Naive thymus-derived CD8-positive, alpha-beta T cell (primary cell): ENCODE measurements around the gene SUSD1. TPM values are rescaled to one million over a fixed set of nuclear protein-coding genes. Genes with fewer than 3 reads are reported as not detected.
"Not testable (repeated sequence)": the region's sequence is repeated elsewhere in the genome, so short reads cannot be mapped to it uniquely, and the experiment has no call there.

Experiments
- ATAC-seq, 2 donors: fragments of 150-1000 bp; cut with Tn5 transposase in 1 of 2; sonication (Bioruptor Pico), chemical (Tn5 transposase) in 1 of 2; 1 replicate in 1 of 2; 2 replicates in 1 of 2; pipeline ENCODE4 v1.10.0; 2021; ENCODE audit warnings: mild to moderate bottlenecking in 2 of 2, moderate library complexity in 2 of 2
- POLR2A ChIA-PET: fragments of 350-600 bp; sonication (Branson Sonifier 250); formaldehyde crosslinking; loops from one replicate; lab custom pipeline; 2021; ENCODE audit warnings: antibody characterized with exemption; lab: Charles Lee
- DNase-seq, 10 donors: peaks; one replicate each; pipeline versions ENCODE4 v3.0.0 to v3.0.0-alpha.2; 2020 to 2022
- H3K27ac Mint-ChIP-seq, 10 donors: one replicate each; pipeline ENCODE4 v1.8.0; 2020 to 2022; ENCODE audit warnings: mild to moderate bottlenecking in 10 of 10, mixed read lengths in 10 of 10, moderate library complexity in 4 of 10, inconsistent platforms in 1 of 10
- H3K27me3 Mint-ChIP-seq, 5 donors: one replicate each; pipeline ENCODE4 v1.8.0; 2021 to 2022; ENCODE audit warnings: mixed read lengths in 5 of 5
- H3K36me3 Mint-ChIP-seq, 3 donors: one replicate each; pipeline ENCODE4 v1.8.0; 2020 to 2022; ENCODE audit warnings: mixed read lengths in 3 of 3, mild to moderate bottlenecking in 2 of 3, inconsistent platforms in 1 of 3
- H3K4me1 Mint-ChIP-seq, 4 donors: one replicate each; pipeline ENCODE4 v1.8.0; 2021 to 2022; ENCODE audit warnings: mixed read lengths in 4 of 4
- H3K4me3 Mint-ChIP-seq, 10 donors: one replicate each; pipeline ENCODE4 v1.8.0; 2020 to 2022; ENCODE audit warnings: mild to moderate bottlenecking in 10 of 10, mixed read lengths in 10 of 10, moderate library complexity in 6 of 10, inconsistent platforms in 1 of 10
- H3K9me3 Mint-ChIP-seq, 9 donors: one replicate each; pipeline ENCODE4 v1.8.0; 2020 to 2022; ENCODE audit warnings: mixed read lengths in 9 of 9, mild to moderate bottlenecking in 3 of 9, inconsistent platforms in 1 of 9, moderate library complexity in 1 of 9
- polyA plus RNA-seq, 3 donors: library from polyadenylated mRNA; unstranded; fragments of 300-500 nt; fragmentation: Illumina TruSeq; gene quantifications; one replicate each; pipeline ENCODE4 v1.2.3, GENCODE V29; 2021
- total RNA-seq, 8 experiments: library from RNA in 2 of 8; stranded (reverse) in 2 of 8; gene quantifications; one replicate each; pipeline ENCODE4 v1.2.3 and lab custom pipeline; 2021 to 2026

SUSD1 gene
- total and polyA plus RNA-seq, 5 experiments from 2014 or later, result 2.5 to 12.4 (median 4.1) TPM

GRCh38 chr9:112086627-112087026, 88.5 kb downstream of the SUSD1 start:
- Mint-ChIP-seq H3K4me1 (no peaks in the 10 kb centered on the region), H3K4me3 (no peak overlapping the region), H3K9me3 (no peaks in the 10 kb centered on the region), H3K27me3 (no peaks in the 10 kb centered on the region), H3K27ac (peak overlapping the region in 1 of 10 donors; percentile 1), H3K36me3 (peaks cover 5 to 18% (median 6%) of the 10 kb centered on the region in 3 donors)
- no peak for DNase-seq
- no peak for ATAC-seq
- POLR2A ChIA-PET, result interaction anchor here (1.1 kb wide), 1 partner anchor 274 kb away, joined by 3 read pairs; no protein-coding TSS in a partner anchor

- no peak overlapping the region for H3K27ac Mint-ChIP-seq
- H3K4me1 Mint-ChIP-seq, result peaks cover 0 to 2% (median 0%) of the 10 kb centered on the region in 4 donors
- POLR2A ChIA-PET, result no interaction called here
- ATAC-seq (no peak), DNase-seq (no peak)
- H3K9me3 Mint-ChIP-seq, result no peaks in the 10 kb centered on the region
- no peak overlapping the region for H3K4me3 Mint-ChIP-seq
- no peaks in the 10 kb centered on the region for H3K27me3 Mint-ChIP-seq
- peaks cover 5 to 28% (median 11%) of the 10 kb centered on the region in 3 donors for H3K36me3 Mint-ChIP-seq
These were observed 90.2 kb downstream of the SUSD1 start for GRCh38 chr9:112084907-112085306.

- peak overlapping the region in 1 of 10 donors; percentile 16 for H3K27ac Mint-ChIP-seq
- ATAC-seq (no peak), DNase-seq (no peak)
- POLR2A ChIA-PET, result interaction anchor here (0.6 kb wide), 1 partner anchor 785 kb away, joined by 4 read pairs; no protein-coding TSS in a partner anchor
- H3K27me3 Mint-ChIP-seq, result no peaks in the 10 kb centered on the region
- H3K4me1 Mint-ChIP-seq, result peaks cover 0 to 2% (median 0%) of the 10 kb centered on the region in 4 donors
- H3K9me3 Mint-ChIP-seq, result no peaks in the 10 kb centered on the region
- H3K36me3 Mint-ChIP-seq, result peaks cover 5 to 33% (median 11%) of the 10 kb centered on the region in 3 donors
- H3K4me3 Mint-ChIP-seq, result no peak overlapping the region
These were observed 90.8 kb downstream of the SUSD1 start for GRCh38 chr9:112084334-112084733.

- Mint-ChIP-seq H3K9me3 (no peaks in the 10 kb centered on the region), H3K4me1 (peaks cover 0 to 4% (median 1%) of the 10 kb centered on the region in 4 donors), H3K4me3 (no peak overlapping the region), H3K36me3 (peaks cover 5 to 34% (median 14%) of the 10 kb centered on the region in 3 donors), H3K27me3 (no peaks in the 10 kb centered on the region), H3K27ac (no peak overlapping the region)
- POLR2A ChIA-PET, result no interaction called here
- no peak for ATAC-seq
- no peak for DNase-seq
These were observed 93.0 kb downstream of the SUSD1 start for GRCh38 chr9:112081918-112082729.

- Mint-ChIP-seq H3K4me3 (no peak overlapping the region), H3K9me3 (no peaks in the 10 kb centered on the region), H3K27ac (no peak overlapping the region), H3K36me3 (peaks cover 5 to 30% (median 14%) of the 10 kb centered on the region in 3 donors), H3K27me3 (no peaks in the 10 kb centered on the region), H3K4me1 (peaks cover 0 to 6% (median 2%) of the 10 kb centered on the region in 4 donors)
- POLR2A ChIA-PET, result no interaction called here
- no peak for ATAC-seq
- DNase-seq, result no peak
These were observed 94.1 kb downstream of the SUSD1 start for GRCh38 chr9:112080831-112081542.

GRCh38 chr9:112078432-112078831, 96.7 kb downstream of the SUSD1 start:
- no peaks in the 10 kb centered on the region for H3K9me3 Mint-ChIP-seq
- no peak for DNase-seq
- H3K27ac Mint-ChIP-seq, result no peak overlapping the region
- H3K36me3 Mint-ChIP-seq, result peaks cover 5 to 16% (median 12%) of the 10 kb centered on the region in 3 donors
- ATAC-seq, result no peak
- peaks cover 11 to 20% (median 15%) of the 10 kb centered on the region in 4 donors for H3K4me1 Mint-ChIP-seq
- POLR2A ChIA-PET, result interaction anchor here (0.7 kb wide), 1 partner anchor 260 kb away, joined by 9 read pairs; no protein-coding TSS in a partner anchor
- H3K27me3 Mint-ChIP-seq, result no peaks in the 10 kb centered on the region
- no peak overlapping the region for H3K4me3 Mint-ChIP-seq

- DNase-seq, result no peak
- H3K4me3 Mint-ChIP-seq, result peak overlapping the region in 1 of 10 donors; percentile 15
- H3K9me3 Mint-ChIP-seq, result no peaks in the 10 kb centered on the region
- no peaks in the 10 kb centered on the region for H3K27me3 Mint-ChIP-seq
- peaks cover 11 to 25% (median 20%) of the 10 kb centered on the region in 4 donors for H3K4me1 Mint-ChIP-seq
- POLR2A ChIA-PET, result no interaction called here
- H3K36me3 Mint-ChIP-seq, result peaks cover 0 to 16% (median 8%) of the 10 kb centered on the region in 3 donors
- peak overlapping the region in 2 of 10 donors; percentile 34 to 45 for H3K27ac Mint-ChIP-seq
- no peak for ATAC-seq
These were observed 98.3 kb downstream of the SUSD1 start for GRCh38 chr9:112076814-112077213.

- ATAC-seq, result peak in 1 of 2 donors; percentile 23
- POLR2A ChIA-PET, result interaction anchor here (0.7 to 2.6 kb wide), 5 partner anchors 37 to 479 kb away, joined by 3 to 9 read pairs (median 4); partner anchors contain the start of genes PTGR1 and UGCG
- Mint-ChIP-seq H3K4me1 (peaks cover 8 to 29% (median 20%) of the 10 kb centered on the region in 4 donors), H3K36me3 (peaks cover 0 to 10% (median 3%) of the 10 kb centered on the region in 3 donors), H3K27ac (peak overlapping the region in 3 of 10 donors; percentile 2 to 67 (median 44)), H3K27me3 (no peaks in the 10 kb centered on the region), H3K4me3 (peak overlapping the region in 1 of 10 donors; percentile 65), H3K9me3 (no peaks in the 10 kb centered on the region)
- DNase-seq, result no peak
These were observed 100.1 kb downstream of the SUSD1 start for GRCh38 chr9:112075009-112075378.

GRCh38 chr9:112074250-112075008, 100.7 kb downstream of the SUSD1 start:
- DNase-seq, result peak; percentile 37 to 85 (median 70)
- peaks cover 0 to 5% (median 3%) of the 10 kb centered on the region in 3 donors for H3K36me3 Mint-ChIP-seq
- POLR2A ChIA-PET, result interaction anchor here (0.6 to 2.6 kb wide), 8 partner anchors 36 to 478 kb away, joined by 3 to 9 read pairs (median 4); partner anchors contain the start of genes PTGR1 and UGCG
- no peaks in the 10 kb centered on the region for H3K27me3 Mint-ChIP-seq
- peak; percentile 89 to 93 for ATAC-seq
- peak overlapping the region in 7 of 10 donors; percentile 2 to 81 (median 67) for H3K27ac Mint-ChIP-seq
- H3K4me1 Mint-ChIP-seq, result peaks cover 8 to 29% (median 20%) of the 10 kb centered on the region in 4 donors
- H3K4me3 Mint-ChIP-seq, result peak overlapping the region; percentile 26 to 83 (median 60)
- no peaks in the 10 kb centered on the region for H3K9me3 Mint-ChIP-seq

- Mint-ChIP-seq H3K4me1 (peaks cover 10 to 32% (median 20%) of the 10 kb centered on the region in 4 donors), H3K4me3 (peak overlapping the region in 5 of 10 donors; percentile 6 to 83 (median 65))
- H3K27me3 Mint-ChIP-seq, H3K9me3 Mint-ChIP-seq, H3K36me3 Mint-ChIP-seq, DNase-seq, ATAC-seq, H3K27ac Mint-ChIP-seq: not testable (repeated sequence)
- POLR2A ChIA-PET, result interaction anchor here (0.5 to 2.6 kb wide), 3 partner anchors 178 to 314 kb away, joined by 3 to 8 read pairs (median 4); partner anchors contain the start of gene UGCG
These were observed 101.4 kb downstream of the SUSD1 start for GRCh38 chr9:112073639-112074173.

GRCh38 chr9:112072721-112073638, 102.1 kb downstream of the SUSD1 start:
- DNase-seq, result no peak
- H3K36me3 Mint-ChIP-seq, result peaks cover 0 to 13% (median 0%) of the 10 kb centered on the region in 3 donors
- no peak overlapping the region for H3K27ac Mint-ChIP-seq
- POLR2A ChIA-PET, result interaction anchor here (0.9 to 1.3 kb wide), 2 partner anchors 176 to 244 kb away, joined by 4 to 7 read pairs; partner anchors contain the start of gene UGCG
- H3K4me3 Mint-ChIP-seq, result peak overlapping the region in 1 of 10 donors; percentile 3
- no peak for ATAC-seq
- peaks cover 12 to 29% (median 22%) of the 10 kb centered on the region in 4 donors for H3K4me1 Mint-ChIP-seq
- no peaks in the 10 kb centered on the region for H3K9me3 Mint-ChIP-seq
- H3K27me3 Mint-ChIP-seq, result no peaks in the 10 kb centered on the region
